Upper lobe of left lung (tissue), 4 donors: ENCODE measurements around the gene PPP2R2C.

Experiments
- EP300 ChIP-seq, 4 donors: sonication (generic); formaldehyde crosslinking; IDR thresholded peaks; one replicate each; pipeline ENCODE4 v1.5.1; 2017; ENCODE audit warnings: antibody characterized with exemption in 4 of 4, control low read depth in 2 of 4
- POLR2A ChIP-seq, 4 donors: fragments of 450-650 bp; IDR thresholded peaks; one replicate each; pipeline ENCODE4 v1.5.1; 2016 to 2017; ENCODE audit warnings: antibody characterized with exemption in 4 of 4, mild to moderate bottlenecking in 2 of 4
- POLR2AphosphoS5 ChIP-seq, 2 donors: sonication (generic); formaldehyde crosslinking; IDR thresholded peaks; one replicate each; pipeline ENCODE4 v1.5.1; 2017; ENCODE audit warnings: antibody characterized with exemption in 2 of 2
- TF ChIP-seq, protein P1 (sequence below), 6 experiments: fragments of 450-650 bp in 4 of 6; fragments of 200-600 bp in 2 of 6; sonication (generic) in 2 of 6; IDR thresholded peaks; one replicate each; pipeline ENCODE4 v1.5.1; 2016 to 2019; ENCODE audit warnings: antibody characterized with exemption in 6 of 6

DNA sequence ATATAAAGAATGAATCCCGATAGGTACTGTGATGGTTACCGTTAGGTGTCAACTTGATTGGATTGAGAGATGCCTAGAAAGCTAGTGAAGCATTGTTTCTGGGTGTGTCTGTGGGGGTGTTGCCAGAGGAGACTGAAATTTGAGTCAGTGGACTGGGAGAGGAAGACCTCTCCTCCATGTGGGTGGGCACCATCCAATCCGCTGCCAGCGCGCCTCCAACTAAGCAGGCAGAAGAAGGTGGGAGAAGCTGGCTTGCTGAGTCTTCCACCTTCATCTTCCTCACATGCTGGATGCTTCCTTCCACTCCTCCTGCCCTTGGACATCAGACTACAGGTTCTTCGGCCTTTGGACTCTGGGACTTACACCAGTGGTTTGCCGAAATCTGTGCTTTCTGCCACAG lies 162.6 kb downstream of the PPP2R2C start:
- TF ChIP-seq, protein P1, sequence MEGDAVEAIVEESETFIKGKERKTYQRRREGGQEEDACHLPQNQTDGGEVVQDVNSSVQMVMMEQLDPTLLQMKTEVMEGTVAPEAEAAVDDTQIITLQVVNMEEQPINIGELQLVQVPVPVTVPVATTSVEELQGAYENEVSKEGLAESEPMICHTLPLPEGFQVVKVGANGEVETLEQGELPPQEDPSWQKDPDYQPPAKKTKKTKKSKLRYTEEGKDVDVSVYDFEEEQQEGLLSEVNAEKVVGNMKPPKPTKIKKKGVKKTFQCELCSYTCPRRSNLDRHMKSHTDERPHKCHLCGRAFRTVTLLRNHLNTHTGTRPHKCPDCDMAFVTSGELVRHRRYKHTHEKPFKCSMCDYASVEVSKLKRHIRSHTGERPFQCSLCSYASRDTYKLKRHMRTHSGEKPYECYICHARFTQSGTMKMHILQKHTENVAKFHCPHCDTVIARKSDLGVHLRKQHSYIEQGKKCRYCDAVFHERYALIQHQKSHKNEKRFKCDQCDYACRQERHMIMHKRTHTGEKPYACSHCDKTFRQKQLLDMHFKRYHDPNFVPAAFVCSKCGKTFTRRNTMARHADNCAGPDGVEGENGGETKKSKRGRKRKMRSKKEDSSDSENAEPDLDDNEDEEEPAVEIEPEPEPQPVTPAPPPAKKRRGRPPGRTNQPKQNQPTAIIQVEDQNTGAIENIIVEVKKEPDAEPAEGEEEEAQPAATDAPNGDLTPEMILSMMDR (IDR thresholded peaks at IDR 0.05): no peak
- TF ChIP-seq POLR2AphosphoS5 (IDR thresholded peaks at IDR 0.05) (no peak), POLR2A (IDR thresholded peaks at IDR 0.05) (no peak), EP300 (IDR thresholded peaks at IDR 0.05) (no peak)
